HG03159 (cell line): ENCODE data around the gene IDI1.
"Not testable (repeated sequence)": the region's sequence is repeated elsewhere in the genome, so short reads cannot be mapped to it uniquely, and the experiment has no call there.

Source experiments
- ATAC-seq: cut with Tn5 transposase; IDR thresholded peaks from one replicate; pipeline ENCODE4 v1.9.1; 2021; ENCODE audit warnings: mild to moderate bottlenecking, moderate library complexity; ENCODE audit not compliant: unreplicated experiment

The IDI1 gene

GRCh38 chr10:1036341-1036791 is 12.6 kb downstream of the IDI1 start:
- ATAC-seq = peak; percentile 92

- ATAC-seq = no peak
Observed at GRCh38 chr10:1035201-1035600, 13.7 kb downstream of the IDI1 start.

GRCh38 chr10:1034758-1035157 is 14.2 kb downstream of the IDI1 start:
- ATAC-seq = no peak

GRCh38 chr10:1033601-1034000 is 15.3 kb downstream of the IDI1 start:
- ATAC-seq = no peak

GRCh38 chr10:1029838-1030237 is 19.1 kb downstream of the IDI1 start:
- ATAC-seq = no peak

GRCh38 chr10:1026578-1026977 is 22.3 kb downstream of the IDI1 start:
- ATAC-seq = no peak

GRCh38 chr10:1025683-1026082 is 23.2 kb downstream of the IDI1 start, which contains the start of gene IDI2:
Gene IDI2, minus strand, starts transcription at chr10:1025859. Its CDS starts 1,136 bp downstream, at chr10:1024723.
- ATAC-seq = no peak

- ATAC-seq = no peak
Observed at GRCh38 chr10:1024103-1024502, 24.8 kb downstream of the IDI1 start.

- no peak for ATAC-seq
Observed at GRCh38 chr10:1022413-1022812, 26.5 kb downstream of the IDI1 start.

- ATAC-seq = no peak
Observed at GRCh38 chr10:1020958-1021357, 28.0 kb downstream of the IDI1 start.

- ATAC-seq = no peak
Observed at GRCh38 chr10:1020460-1020859, 28.5 kb downstream of the IDI1 start.

GRCh38 chr10:1019362-1019761 is 29.6 kb downstream of the IDI1 start:
- no peak for ATAC-seq

- ATAC-seq = no peak
Observed at GRCh38 chr10:1015688-1016087, 33.2 kb downstream of the IDI1 start.

- ATAC-seq = no peak
Observed at GRCh38 chr10:1011696-1012095, 37.2 kb downstream of the IDI1 start.

- no peak for ATAC-seq
Observed at GRCh38 chr10:1010703-1011102, 38.2 kb downstream of the IDI1 start.

- not testable (repeated sequence) for ATAC-seq
Observed at GRCh38 chr10:1009947-1010346, 39.0 kb downstream of the IDI1 start.

GRCh38 chr10:1009071-1009494 is 39.8 kb downstream of the IDI1 start:
- no peak for ATAC-seq

GRCh38 chr10:1007583-1007982 is 41.3 kb downstream of the IDI1 start:
- no peak for ATAC-seq

GRCh38 chr10:1006573-1006972 is 42.3 kb downstream of the IDI1 start:
- no peak for ATAC-seq

GRCh38 chr10:1003884-1004670 is 44.8 kb downstream of the IDI1 start:
- no peak for ATAC-seq

- no peak for ATAC-seq
Observed at GRCh38 chr10:1002425-1003006, 46.4 kb downstream of the IDI1 start.

- ATAC-seq = no peak
Observed at GRCh38 chr10:997266-998022, 51.5 kb downstream of the IDI1 start.
